Activated CD4-positive, alpha-beta T cell treated with anti-CD3 and anti-CD28 coated beads, Interleukin-2, amount 10 ng/mL, durations not matched to agents 7 days and 5 days (primary cell): ENCODE data around the gene JPH3. TPM values are rescaled to one million over a fixed set of nuclear protein-coding genes. Genes with fewer than 3 reads are reported as not detected.

ENCODE experiments used
- CTCF ChIA-PET: fragments of 350-600 bp; sonication (Branson Sonifier 250); formaldehyde crosslinking; loops from one replicate; lab custom pipeline; 2021; ENCODE audit warnings: antibody characterized with exemption; lab: Charles Lee
- POLR2A ChIA-PET: fragments of 350-600 bp; sonication (Branson Sonifier 250); formaldehyde crosslinking; loops from one replicate; lab custom pipeline; 2021; ENCODE audit warnings: antibody characterized with exemption; lab: Charles Lee
- DNase-seq: peaks from one replicate; pipeline ENCODE4 v3.0.0-alpha.2; 2020
- H3K27ac Mint-ChIP-seq: one replicate; pipeline ENCODE4 v1.8.0; 2021; ENCODE audit warnings: mild to moderate bottlenecking, moderate library complexity, mixed read lengths
- H3K27me3 Mint-ChIP-seq: one replicate; pipeline ENCODE4 v1.8.0; 2021; ENCODE audit warnings: mixed read lengths
- H3K36me3 Mint-ChIP-seq: one replicate; pipeline ENCODE4 v1.8.0; 2021; ENCODE audit warnings: low read depth, mixed read lengths
- H3K4me1 Mint-ChIP-seq: one replicate; pipeline ENCODE4 v1.8.0; 2021; ENCODE audit warnings: mixed read lengths
- H3K4me3 Mint-ChIP-seq: one replicate; pipeline ENCODE4 v1.8.0; 2021; ENCODE audit warnings: mild to moderate bottlenecking, moderate library complexity, mixed read lengths
- H3K9me3 Mint-ChIP-seq: one replicate; pipeline ENCODE4 v1.8.0; 2021; ENCODE audit warnings: mixed read lengths
- total RNA-seq, 2 experiments: library from RNA; stranded (reverse); gene quantifications; one replicate each; pipeline ENCODE4 v1.2.3, GENCODE V29; 2021

Gene JPH3
- total RNA-seq, 2 experiments from 2014 or later = not detected

- ChIA-PET CTCF (interaction anchor here (1.8 kb wide), 1 partner anchor 23 kb away, joined by 5 read pairs; no protein-coding TSS in a partner anchor), POLR2A (no interaction called here)
These were observed 56.4 kb downstream of the JPH3 start for GRCh38 chr16:87658564-87659225.

GRCh38 chr16:87661561-87661960 is 59.3 kb downstream of the JPH3 start:
- peak; percentile 39 for DNase-seq
- Mint-ChIP-seq H3K9me3 (no peaks in the 10 kb centered on the region), H3K4me3 (no peak overlapping the region), H3K36me3 (no peaks in the 10 kb centered on the region), H3K27ac (no peak overlapping the region), H3K27me3 (no peaks in the 10 kb centered on the region), H3K4me1 (peaks cover 7% of the 10 kb centered on the region)
- POLR2A ChIA-PET = no interaction called here
- CTCF ChIA-PET = no interaction called here

More at GRCh38 chr16:87658564-87659225, 56.4 kb downstream of the JPH3 start:
- Mint-ChIP-seq H3K36me3 (no peaks in the 10 kb centered on the region), H3K27me3 (no peaks in the 10 kb centered on the region), H3K4me3 (no peak overlapping the region), H3K27ac (no peak overlapping the region), H3K4me1 (peaks cover 4% of the 10 kb centered on the region), H3K9me3 (no peaks in the 10 kb centered on the region)
- DNase-seq = no peak

GRCh38 chr16:87662254-87663204 is 60.2 kb downstream of the JPH3 start:
- Mint-ChIP-seq H3K27ac (no peak overlapping the region), H3K4me3 (no peak overlapping the region), H3K36me3 (no peaks in the 10 kb centered on the region), H3K9me3 (no peaks in the 10 kb centered on the region), H3K27me3 (no peaks in the 10 kb centered on the region), H3K4me1 (peaks cover 7% of the 10 kb centered on the region)
- no peak for DNase-seq
- CTCF ChIA-PET = interaction anchor here (1.1 kb wide), 1 partner anchor 25 kb away, joined by 5 read pairs; no protein-coding TSS in a partner anchor
- POLR2A ChIA-PET = no interaction called here

GRCh38 chr16:87664792-87665191 is 62.5 kb downstream of the JPH3 start:
- no peaks in the 10 kb centered on the region for H3K9me3 Mint-ChIP-seq
- CTCF ChIA-PET = interaction anchor here (1.3 kb wide), 1 partner anchor 28 kb away, joined by 4 read pairs; no protein-coding TSS in a partner anchor
- no peak for DNase-seq

GRCh38 chr16:87665193-87665592 is 62.9 kb downstream of the JPH3 start:
- H3K36me3 Mint-ChIP-seq = no peaks in the 10 kb centered on the region
- no peak for DNase-seq
- POLR2A ChIA-PET = no interaction called here
- CTCF ChIA-PET = interaction anchor here (1.3 kb wide), 1 partner anchor 29 kb away, joined by 4 read pairs; no protein-coding TSS in a partner anchor
- H3K9me3 Mint-ChIP-seq = no peaks in the 10 kb centered on the region
- H3K4me3 Mint-ChIP-seq = no peak overlapping the region
- no peak overlapping the region for H3K27ac Mint-ChIP-seq
- no peaks in the 10 kb centered on the region for H3K27me3 Mint-ChIP-seq
- peaks cover 7% of the 10 kb centered on the region for H3K4me1 Mint-ChIP-seq

More at GRCh38 chr16:87664792-87665191, 62.5 kb downstream of the JPH3 start:
- no peaks in the 10 kb centered on the region for H3K27me3 Mint-ChIP-seq
- POLR2A ChIA-PET = no interaction called here
- H3K27ac Mint-ChIP-seq = no peak overlapping the region
- H3K4me3 Mint-ChIP-seq = no peak overlapping the region
- H3K36me3 Mint-ChIP-seq = no peaks in the 10 kb centered on the region
- peaks cover 7% of the 10 kb centered on the region for H3K4me1 Mint-ChIP-seq

DNA sequence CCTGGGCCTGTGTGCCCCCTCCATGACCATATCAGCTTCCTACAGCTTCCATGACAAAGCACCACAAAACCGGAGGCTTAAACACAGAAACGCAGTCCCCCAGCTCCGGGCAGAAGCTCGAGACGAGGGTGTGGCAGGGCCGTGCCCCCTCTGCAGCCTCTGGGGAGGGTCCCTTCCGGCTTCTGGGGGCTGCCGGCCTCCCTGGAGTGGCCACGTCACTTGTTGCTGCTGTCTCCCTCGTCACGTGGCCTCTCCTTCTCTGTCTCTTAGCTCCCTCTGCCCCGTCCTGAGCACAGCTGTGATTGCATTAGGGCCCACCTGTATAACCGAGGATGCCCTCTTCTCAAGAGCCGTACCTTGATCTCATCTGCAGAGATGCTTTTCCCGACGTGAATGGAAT is 64.6 kb downstream of the JPH3 start:
- Mint-ChIP-seq H3K27ac (no peak overlapping the region), H3K36me3 (no peaks in the 10 kb centered on the region), H3K27me3 (no peaks in the 10 kb centered on the region), H3K4me3 (no peak overlapping the region), H3K9me3 (no peaks in the 10 kb centered on the region), H3K4me1 (peaks cover 7% of the 10 kb centered on the region)
- POLR2A ChIA-PET = no interaction called here
- DNase-seq = no peak
- CTCF ChIA-PET = no interaction called here

GRCh38 chr16:87667443-87667842 is 65.1 kb downstream of the JPH3 start:
- H3K27ac Mint-ChIP-seq = no peak overlapping the region
- no peak overlapping the region for H3K4me3 Mint-ChIP-seq
- CTCF ChIA-PET = interaction anchor here (1.7 kb wide), 1 partner anchor 11 kb away, joined by 3 read pairs; no protein-coding TSS in a partner anchor
- no peaks in the 10 kb centered on the region for H3K36me3 Mint-ChIP-seq
- H3K4me1 Mint-ChIP-seq = peaks cover 7% of the 10 kb centered on the region
- no peaks in the 10 kb centered on the region for H3K9me3 Mint-ChIP-seq
- H3K27me3 Mint-ChIP-seq = no peaks in the 10 kb centered on the region
- POLR2A ChIA-PET = no interaction called here
- DNase-seq = no peak

DNA sequence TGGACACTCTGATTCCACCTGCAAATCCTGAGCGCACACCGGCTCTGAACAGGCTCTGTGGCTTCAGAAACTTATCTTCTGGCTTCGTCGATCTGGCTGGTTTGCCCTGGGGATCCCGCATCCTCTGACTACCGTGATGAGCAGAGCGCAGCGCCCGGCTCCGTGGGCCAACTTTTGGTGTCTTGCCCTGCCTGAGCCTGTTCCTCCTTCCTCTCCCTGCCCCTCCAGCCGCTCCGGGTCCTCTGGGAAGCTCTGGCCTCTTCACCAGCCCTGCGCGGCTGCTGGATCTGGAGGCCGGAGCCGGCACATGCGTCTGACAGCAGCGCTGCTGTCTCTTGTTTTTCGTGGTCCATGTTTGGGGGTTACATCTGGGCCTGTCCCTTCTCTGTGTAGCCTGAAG is 65.6 kb downstream of the JPH3 start:
- Mint-ChIP-seq H3K9me3 (no peaks in the 10 kb centered on the region), H3K36me3 (no peaks in the 10 kb centered on the region), H3K4me1 (peaks cover 7% of the 10 kb centered on the region), H3K27me3 (no peaks in the 10 kb centered on the region), H3K27ac (no peak overlapping the region), H3K4me3 (no peak overlapping the region)
- ChIA-PET CTCF (interaction anchor here (1.7 kb wide), 1 partner anchor 12 kb away, joined by 3 read pairs; no protein-coding TSS in a partner anchor), POLR2A (no interaction called here)
- DNase-seq = no peak

DNA sequence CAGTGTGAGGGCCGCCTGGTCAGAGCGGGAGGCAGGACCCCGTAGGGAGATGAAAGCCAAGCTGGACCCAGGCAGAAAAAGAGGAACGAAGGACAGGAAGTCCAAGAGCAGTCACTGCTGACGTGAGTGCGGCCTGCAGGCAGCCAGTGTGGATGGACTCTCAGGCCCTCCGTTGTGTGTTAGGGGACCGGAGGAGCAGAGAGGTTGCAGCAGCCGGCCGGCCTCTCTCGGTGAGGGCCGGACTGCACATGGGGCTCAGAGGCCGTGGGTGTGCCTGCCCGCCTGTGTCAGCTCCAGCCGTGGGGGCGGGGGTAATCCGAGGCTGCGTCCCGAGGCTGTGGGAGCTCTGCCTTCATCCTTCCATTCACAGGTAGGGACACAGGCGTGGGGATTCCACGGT is 67.4 kb downstream of the JPH3 start:
- Mint-ChIP-seq H3K27me3 (no peaks in the 10 kb centered on the region), H3K36me3 (no peaks in the 10 kb centered on the region), H3K4me1 (no peaks in the 10 kb centered on the region), H3K9me3 (no peaks in the 10 kb centered on the region), H3K4me3 (no peak overlapping the region), H3K27ac (no peak overlapping the region)
- no peak for DNase-seq
- POLR2A ChIA-PET = no interaction called here
- CTCF ChIA-PET = no interaction called here

DNA sequence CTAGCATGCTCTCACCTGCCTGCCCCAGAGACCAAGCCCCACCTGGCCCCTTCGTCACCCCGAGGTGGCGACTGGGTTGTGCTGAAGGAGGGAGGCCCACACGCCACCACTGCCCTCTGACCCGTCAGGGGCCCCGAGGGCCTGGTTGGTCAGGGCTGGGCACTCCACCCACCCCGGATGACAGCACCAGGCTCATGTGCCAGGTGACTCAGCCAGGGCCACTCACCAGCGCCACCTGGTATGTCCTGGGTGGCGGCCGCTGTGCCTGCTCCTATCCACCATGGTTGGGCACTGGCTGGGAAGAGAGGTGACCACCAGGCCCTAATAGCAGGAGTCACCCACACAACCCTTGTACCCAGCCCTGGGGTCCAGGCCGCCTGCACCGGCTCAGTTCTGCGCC is 68.9 kb downstream of the JPH3 start:
- DNase-seq = no peak
- ChIA-PET CTCF (no interaction called here), POLR2A (no interaction called here)
- Mint-ChIP-seq H3K36me3 (no peaks in the 10 kb centered on the region), H3K4me3 (no peak overlapping the region), H3K27me3 (no peaks in the 10 kb centered on the region), H3K27ac (no peak overlapping the region), H3K9me3 (no peaks in the 10 kb centered on the region), H3K4me1 (no peaks in the 10 kb centered on the region)

- H3K4me1 Mint-ChIP-seq = no peaks in the 10 kb centered on the region
- ChIA-PET CTCF (no interaction called here), POLR2A (no interaction called here)
- DNase-seq = no peak
- H3K4me3 Mint-ChIP-seq = no peak overlapping the region
- H3K27me3 Mint-ChIP-seq = no peaks in the 10 kb centered on the region
- H3K36me3 Mint-ChIP-seq = no peaks in the 10 kb centered on the region
- H3K27ac Mint-ChIP-seq = no peak overlapping the region
- no peaks in the 10 kb centered on the region for H3K9me3 Mint-ChIP-seq
These were observed 69.5 kb downstream of the JPH3 start for GRCh38 chr16:87671715-87672270.

DNA sequence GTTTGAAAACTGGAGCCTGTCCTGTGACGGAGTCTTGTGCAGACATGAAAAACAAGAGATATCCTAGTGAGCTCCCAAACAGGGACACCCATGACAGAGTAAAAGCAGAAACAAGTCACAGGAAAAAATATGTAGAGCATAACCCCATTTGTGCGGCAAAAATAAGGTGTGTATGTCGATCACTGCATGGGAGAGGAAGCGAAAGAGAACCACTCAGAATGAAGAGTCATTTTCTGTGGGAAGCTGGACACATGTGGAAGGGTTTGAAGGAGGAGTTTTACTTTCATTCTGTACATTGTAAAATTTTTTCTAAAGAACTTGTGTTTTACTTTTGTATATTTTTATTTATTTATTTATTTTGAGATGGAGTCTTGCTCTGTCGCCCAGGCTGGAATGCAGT is 72.1 kb downstream of the JPH3 start:
- POLR2A ChIA-PET = no interaction called here
- CTCF ChIA-PET = no interaction called here
- H3K27me3 Mint-ChIP-seq = no peaks in the 10 kb centered on the region
- H3K4me3 Mint-ChIP-seq = no peak overlapping the region
- DNase-seq = no peak
- no peak overlapping the region for H3K27ac Mint-ChIP-seq
- no peaks in the 10 kb centered on the region for H3K9me3 Mint-ChIP-seq
- no peaks in the 10 kb centered on the region for H3K36me3 Mint-ChIP-seq
- no peaks in the 10 kb centered on the region for H3K4me1 Mint-ChIP-seq
